ENCODE results near the gene ADARB2. TPM values are rescaled to one million over a fixed set of nuclear protein-coding genes. Genes with fewer than 3 reads are reported as not detected.

ADARB2 gene
- total and polyA plus RNA-seq, 2 experiments from 2014 or later: 1.6 to 3.1 TPM

GRCh38 chr10:1366322-1366691 is 371.0 kb downstream of the ADARB2 start:
- no peak for DNase-seq (ENCODE audit: low read depth in 1 of 2, low spot score in 1 of 2)
- Histone ChIP-seq H3K4me1 (ENCODE audit: low read depth) (peaks cover 3% of the 10 kb centered on the region), H3K9me3 (ENCODE audit: low read depth) (no peaks in the 10 kb centered on the region), H3K27ac (no peak overlapping the region), H3K4me3 (no peak overlapping the region), H3K27me3 (no peaks in the 10 kb centered on the region), H3K36me3 (no peaks in the 10 kb centered on the region)
- TF ChIP-seq, protein P1, sequence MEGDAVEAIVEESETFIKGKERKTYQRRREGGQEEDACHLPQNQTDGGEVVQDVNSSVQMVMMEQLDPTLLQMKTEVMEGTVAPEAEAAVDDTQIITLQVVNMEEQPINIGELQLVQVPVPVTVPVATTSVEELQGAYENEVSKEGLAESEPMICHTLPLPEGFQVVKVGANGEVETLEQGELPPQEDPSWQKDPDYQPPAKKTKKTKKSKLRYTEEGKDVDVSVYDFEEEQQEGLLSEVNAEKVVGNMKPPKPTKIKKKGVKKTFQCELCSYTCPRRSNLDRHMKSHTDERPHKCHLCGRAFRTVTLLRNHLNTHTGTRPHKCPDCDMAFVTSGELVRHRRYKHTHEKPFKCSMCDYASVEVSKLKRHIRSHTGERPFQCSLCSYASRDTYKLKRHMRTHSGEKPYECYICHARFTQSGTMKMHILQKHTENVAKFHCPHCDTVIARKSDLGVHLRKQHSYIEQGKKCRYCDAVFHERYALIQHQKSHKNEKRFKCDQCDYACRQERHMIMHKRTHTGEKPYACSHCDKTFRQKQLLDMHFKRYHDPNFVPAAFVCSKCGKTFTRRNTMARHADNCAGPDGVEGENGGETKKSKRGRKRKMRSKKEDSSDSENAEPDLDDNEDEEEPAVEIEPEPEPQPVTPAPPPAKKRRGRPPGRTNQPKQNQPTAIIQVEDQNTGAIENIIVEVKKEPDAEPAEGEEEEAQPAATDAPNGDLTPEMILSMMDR (IDR thresholded peaks at IDR 0.05; ENCODE audit: low read depth, low read length): no peak

DNA sequence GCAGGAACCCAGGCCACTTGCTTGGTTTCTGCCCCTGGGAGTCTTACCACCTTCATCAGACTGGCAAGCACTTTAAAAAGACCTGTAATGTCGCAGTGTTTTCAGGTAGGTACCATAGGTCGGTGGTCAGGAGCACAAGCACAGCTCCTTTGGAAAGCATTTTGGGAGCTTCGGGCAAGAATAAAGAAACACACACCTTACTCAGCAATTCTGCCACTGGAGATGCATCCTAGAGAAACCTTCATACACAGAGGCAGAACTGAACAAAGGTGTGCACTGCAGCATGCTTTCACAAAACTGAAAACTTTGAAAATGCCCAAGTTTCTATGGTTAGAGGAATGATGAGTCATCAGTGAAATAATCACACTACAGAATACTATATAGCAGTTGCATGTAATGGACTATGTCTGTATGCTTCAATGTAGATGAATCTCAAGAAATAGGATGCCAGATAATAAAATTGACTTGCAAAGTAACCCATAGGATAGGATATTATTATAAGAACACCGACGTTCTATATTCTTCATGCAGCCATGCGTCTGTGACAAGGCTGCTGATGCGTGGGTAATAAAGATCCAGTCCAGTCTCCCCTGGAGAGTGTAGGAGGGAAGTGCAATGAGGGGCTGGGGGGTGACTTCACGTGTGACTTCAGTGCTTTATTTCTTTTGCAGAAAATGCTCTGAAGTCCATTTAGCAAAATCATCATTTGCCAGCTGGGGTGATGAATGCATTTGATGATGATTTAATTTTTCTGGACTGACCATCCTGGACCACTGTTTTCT is 371.6 kb downstream of the ADARB2 start:
- H3K36me3 ChIP-seq: no peaks in the 10 kb centered on the region
- TF ChIP-seq, protein P1 (IDR thresholded peaks at IDR 0.05; ENCODE audit: low read depth, low read length): no peak
- no peak overlapping the region for H3K27ac ChIP-seq
- H3K4me1 ChIP-seq (ENCODE audit: low read depth): peaks cover 4% of the 10 kb centered on the region
- H3K9me3 ChIP-seq (ENCODE audit: low read depth): no peaks in the 10 kb centered on the region
- no peaks in the 10 kb centered on the region for H3K27me3 ChIP-seq
- no peak for DNase-seq (ENCODE audit: low read depth in 1 of 2, low spot score in 1 of 2)
- H3K4me3 ChIP-seq: no peak overlapping the region

- Histone ChIP-seq H3K36me3 (no peaks in the 10 kb centered on the region), H3K9me3 (ENCODE audit: low read depth) (no peaks in the 10 kb centered on the region), H3K4me1 (ENCODE audit: low read depth) (peaks cover 4% of the 10 kb centered on the region), H3K27me3 (no peaks in the 10 kb centered on the region), H3K4me3 (no peak overlapping the region), H3K27ac (no peak overlapping the region)
- TF ChIP-seq, protein P1 (IDR thresholded peaks at IDR 0.05; ENCODE audit: low read depth, low read length): no peak
- no peak for DNase-seq (ENCODE audit: low read depth in 1 of 2, low spot score in 1 of 2)
These were observed 373.0 kb downstream of the ADARB2 start for GRCh38 chr10:1364151-1364910.

DNA sequence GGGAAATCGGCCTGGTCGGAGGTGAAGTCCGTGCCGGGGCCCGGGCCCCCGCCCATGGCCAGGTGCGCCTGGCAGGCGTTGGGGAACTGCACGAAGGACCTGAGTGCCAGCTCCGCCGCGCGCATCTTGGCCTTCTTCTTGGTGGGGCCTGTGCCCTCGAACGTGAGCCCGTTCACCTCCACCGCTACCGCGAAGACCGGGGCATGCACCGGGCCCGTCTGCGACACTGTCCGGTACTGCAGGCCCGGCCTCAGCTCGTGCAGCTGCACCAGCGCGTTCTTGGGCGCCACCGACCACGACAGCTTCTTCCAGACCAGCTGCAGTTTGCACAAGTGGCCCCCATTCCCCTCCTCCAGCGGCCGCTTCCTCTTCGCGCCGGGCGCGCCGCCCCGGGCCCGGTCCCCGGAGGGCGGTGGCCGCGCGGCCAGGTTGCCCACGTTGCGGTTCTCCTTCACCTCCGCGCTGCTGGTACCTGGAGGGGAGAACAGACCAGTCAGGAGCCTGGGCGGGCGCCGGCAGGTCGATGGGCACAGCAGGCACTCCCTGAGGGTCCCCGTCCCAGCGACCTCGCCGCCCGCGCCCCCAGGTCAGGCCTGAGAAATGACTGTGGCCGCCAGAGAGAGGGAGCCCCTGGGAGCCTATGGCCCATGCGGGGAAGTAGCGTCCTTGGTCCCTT is 373.7 kb downstream of the ADARB2 start:
- H3K4me1 ChIP-seq (ENCODE audit: low read depth): peaks cover 4% of the 10 kb centered on the region
- no peaks in the 10 kb centered on the region for H3K9me3 ChIP-seq (ENCODE audit: low read depth)
- TF ChIP-seq, protein P1 (IDR thresholded peaks at IDR 0.05; ENCODE audit: low read depth, low read length): no peak
- no peak overlapping the region for H3K4me3 ChIP-seq
- no peak for DNase-seq (ENCODE audit: low read depth in 1 of 2, low spot score in 1 of 2)
- H3K27ac ChIP-seq: no peak overlapping the region
- no peaks in the 10 kb centered on the region for H3K27me3 ChIP-seq
- no peaks in the 10 kb centered on the region for H3K36me3 ChIP-seq

DNA sequence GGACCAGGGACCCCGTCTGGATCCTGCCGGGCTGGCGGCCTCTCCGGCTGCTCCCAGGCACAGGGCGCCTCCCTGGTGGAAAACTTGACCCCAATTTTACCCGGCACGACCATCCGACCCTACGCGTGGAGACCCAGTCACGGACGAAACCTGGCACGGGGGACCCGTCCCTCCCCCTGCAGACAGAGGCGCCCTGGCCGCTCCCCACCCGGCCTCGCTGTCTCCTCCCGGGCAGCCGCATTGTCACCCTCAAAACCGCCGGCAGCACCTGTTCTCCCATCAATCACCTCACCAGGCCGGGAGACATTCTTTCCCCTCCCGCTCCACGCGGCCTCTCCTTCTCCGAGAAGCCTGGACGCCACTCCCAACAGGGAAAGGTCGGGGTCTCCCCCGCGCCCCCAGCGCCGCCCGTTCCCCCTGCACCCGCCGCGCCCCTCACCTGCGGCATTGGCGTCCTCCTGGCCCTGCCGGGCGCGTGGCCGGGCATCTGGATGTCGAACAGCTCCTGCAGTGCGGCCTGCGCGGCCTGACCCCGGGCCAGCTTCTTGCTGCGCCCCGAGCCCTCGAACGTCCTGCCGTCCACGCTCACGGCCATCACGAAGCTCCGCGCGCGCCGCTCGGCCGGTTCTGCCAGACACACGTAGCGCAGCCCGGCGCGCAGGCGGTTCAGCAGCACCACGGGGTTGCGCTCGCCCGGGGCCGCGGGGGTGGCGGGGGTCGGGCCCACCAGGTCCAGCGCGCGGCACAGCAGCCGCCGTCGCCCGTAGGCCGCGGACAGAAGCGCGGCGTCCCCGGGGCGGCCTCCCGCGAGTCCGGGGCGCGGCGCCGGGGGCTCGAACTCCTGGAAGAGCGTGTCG is 374.5 kb downstream of the ADARB2 start:
- no peaks in the 10 kb centered on the region for H3K27me3 ChIP-seq
- H3K27ac ChIP-seq: no peak overlapping the region
- no peaks in the 10 kb centered on the region for H3K36me3 ChIP-seq
- peaks cover 4% of the 10 kb centered on the region for H3K4me1 ChIP-seq (ENCODE audit: low read depth)
- H3K4me3 ChIP-seq: no peak overlapping the region
- no peak for DNase-seq (ENCODE audit: low read depth in 1 of 2, low spot score in 1 of 2)
- TF ChIP-seq, protein P1 (IDR thresholded peaks at IDR 0.05; ENCODE audit: low read depth, low read length): no peak
- H3K9me3 ChIP-seq (ENCODE audit: low read depth): no peaks in the 10 kb centered on the region
